K562 (cell line): ENCODE data around the gene PLIN5. TPM values are rescaled to one million over a fixed set of nuclear protein-coding genes. Genes with fewer than 3 reads are reported as not detected.

Source experiments
- ATF3 ChIP-seq, 2 experiments: fragments of 450-650 bp in 1 of 2; sonication (generic) in 1 of 2; formaldehyde crosslinking in 1 of 2; IDR thresholded peaks in 1 of 2; conservative IDR thresholded peaks in 1 of 2; 2 replicates each; pipeline versions ENCODE4 v1.6.1 to v1.8.1; 2016 to 2023; ENCODE audit warnings: mild to moderate bottlenecking in 2 of 2, moderate library complexity in 2 of 2, inconsistent platforms in 1 of 2, missing genetic modification reagents in 1 of 2
- BCL6 ChIP-seq: fragments of 250-450 bp; sonication (Bioruptor Pico); IDR thresholded peaks from 2 replicates; pipeline ENCODE4 v1.4.0; 2020
- CGGBP1 ChIP-seq: fragments of 250-450 bp; sonication (Bioruptor Pico); IDR thresholded peaks from 2 replicates; pipeline ENCODE4 v1.9.0; 2021; ENCODE audit warnings: mild to moderate bottlenecking
- ETV6 ChIP-seq, 3 experiments: fragments of 150-350 bp in 1 of 3; sonication (generic) in 1 of 3; formaldehyde crosslinking in 1 of 3; IDR thresholded peaks; 2 replicates each; pipeline versions ENCODE4 v1.6.1 to v1.8.0; 2014 to 2022; ENCODE audit warnings: borderline replicate concordance in 2 of 3, low read depth in 2 of 3, antibody characterized with exemption in 1 of 3, low read length in 1 of 3, mild to moderate bottlenecking in 1 of 3, missing genetic modification reagents in 1 of 3
- FOS ChIP-seq: IDR thresholded peaks from 3 replicates; pipeline ENCODE4 v1.6.1; 2011; ENCODE audit not compliant: insufficient read length; ENCODE audit errors: extremely low read depth
- FOXO4 ChIP-seq: fragments of 450-650 bp; formaldehyde crosslinking; IDR thresholded peaks from 2 replicates; pipeline ENCODE4 v1.4.0; 2020; ENCODE audit warnings: mild to moderate bottlenecking, moderate library complexity
- MED1 ChIP-seq: sonication (generic); formaldehyde crosslinking; IDR thresholded peaks from 2 replicates; pipeline ENCODE4 v1.8.1; 2023; ENCODE audit warnings: missing genetic modification reagents, borderline replicate concordance
- MLX ChIP-seq, 2 experiments: fragments of 450-650 bp in 1 of 2; sonication (generic) in 1 of 2; formaldehyde crosslinking; conservative IDR thresholded peaks; 2 replicates each; pipeline versions ENCODE4 v1.4.0 to v1.8.1; 2020 to 2022; ENCODE audit warnings: mild to moderate bottlenecking in 1 of 2, missing genetic modification reagents in 1 of 2
- PHB2 ChIP-seq: fragments of 450-650 bp; IDR thresholded peaks from 2 replicates; pipeline ENCODE4 v1.6.1; 2017; ENCODE audit warnings: low read depth
- PREB ChIP-seq: sonication (generic); formaldehyde crosslinking; IDR thresholded peaks from 2 replicates; pipeline ENCODE4 v1.8.1; 2023; ENCODE audit warnings: mild to moderate bottlenecking, missing genetic modification reagents
- PRPF4 ChIP-seq: fragments of 200-400 bp; formaldehyde crosslinking; IDR thresholded peaks from one replicate; pipeline ENCODE4 v1.6.1; 2017; ENCODE audit warnings: low read length, low read depth, mild to moderate bottlenecking; ENCODE audit not compliant: insufficient read depth, poor library complexity, severe bottlenecking
- SMAD1 ChIP-seq: fragments of 150-350 bp; IDR thresholded peaks from 2 replicates; pipeline ENCODE4 v1.6.1; 2014; ENCODE audit warnings: low read length, low read depth; ENCODE audit not compliant: partially characterized antibody
- SRSF9 ChIP-seq: fragments of 200-400 bp; formaldehyde crosslinking; IDR thresholded peaks from 2 replicates; pipeline ENCODE4 v1.6.1; 2017; ENCODE audit warnings: low read depth, low read length, borderline replicate concordance
- TAF9B ChIP-seq: fragments of 450-650 bp; IDR thresholded peaks from 2 replicates; pipeline ENCODE4 v1.6.1; 2018; ENCODE audit warnings: mild to moderate bottlenecking; ENCODE audit not compliant: partially characterized antibody
- ZBTB17 ChIP-seq: fragments of 450-650 bp; formaldehyde crosslinking; IDR thresholded peaks from 2 replicates; pipeline ENCODE4 v1.4.0; 2020; ENCODE audit warnings: mild to moderate bottlenecking
- ZC3H11A ChIP-seq: IDR thresholded peaks from 2 replicates; pipeline ENCODE4 v1.6.1; 2012; ENCODE audit warnings: low read depth, low read length, improper control_type of control experiment
- ZNF277 ChIP-seq: fragments of 250-450 bp; sonication (Bioruptor Pico); IDR thresholded peaks from 2 replicates; pipeline ENCODE4 v1.8.0; 2022; ENCODE audit warnings: inconsistent platforms, mild to moderate bottlenecking, moderate library complexity, borderline replicate concordance
- ZNF324 ChIP-seq: fragments of 250-450 bp; sonication (Bioruptor Pico); IDR thresholded peaks from 2 replicates; pipeline ENCODE4 v1.4.0; 2020; ENCODE audit warnings: mild to moderate bottlenecking
- polyA plus RNA-seq, 8 experiments: library from polyadenylated mRNA; depleted of rRNA in 4 of 8; stranded (reverse) in 5 of 8; unstranded in 3 of 8; fragments of >200 nt; fragmentation: Nextera tagmentation in 2 of 8; fragmentation: Illumina TruSeq in 1 of 8; extraction: Ambion mirVana in 2 of 8; extraction: Trizol in 1 of 8; gene quantifications; 2 replicates each; pipeline versions ENCODE4 v1.2.1 to v1.2.3, GENCODE V29; 2011 to 2014; ENCODE audit warnings: inconsistent platforms in 1 of 8, missing spikeins in 1 of 8
- total RNA-seq, 7 experiments: library from RNA; depleted of rRNA in 6 of 7; stranded (reverse); fragments of >200 nt in 6 of 7; fragmentation: Illumina TruSeq in 2 of 7; extraction: Trizol in 2 of 7; gene quantifications; 2 replicates each; pipeline versions ENCODE4 v1.2.1 to v1.2.3, GENCODE V29; 2011 to 2021; ENCODE audit warnings: low replicate concordance in 1 of 7

The PLIN5 gene
- total and polyA plus RNA-seq, 9 of the 15 experiments (the other 6 are each of a cell fraction or from before 2014, with no cell fraction given), result 0.04 to 1.3 (median 0.50) TPM

GRCh38 chr19:4576016-4576933 is 41.3 kb upstream of the PLIN5 start (continued):
- TF ChIP-seq FOXO4 (no peak), PREB (no peak), ATF3 (IDR thresholded peaks at IDR 0.05) (no peak), ATF3 (CRISPR knock-in tag; conservative IDR thresholded peaks at IDR 0.05) (no peak), PHB2 (no peak), FOS (no peak), BCL6 (CRISPR knock-in tag) (no peak), PRPF4 (no peak), ZC3H11A (no peak), SRSF9 (no peak), MLX (CRISPR knock-in tag; conservative IDR thresholded peaks at IDR 0.05) (no peak), CGGBP1 (CRISPR knock-in tag) (no peak), ZNF324 (CRISPR knock-in tag) (no peak), ETV6 (IDR thresholded peaks at IDR 0.05; ENCODE audit: borderline replicate concordance in 1 of 2, low read depth in 2 of 2, low read length in 1 of 2) (no peak), ETV6 (CRISPR knock-in tag; IDR thresholded peaks at IDR 0.05; ENCODE audit: borderline replicate concordance) (no peak), SMAD1 (no peak), ZNF277 (CRISPR knock-in tag) (no peak), TAF9B (no peak), MED1 (no peak), ZBTB17 (CRISPR knock-in tag) (no peak; the same call in 1 of the 2 replicates)
